Measurements from ENCODE around the gene RAC3. TPM values are rescaled to one million over a fixed set of nuclear protein-coding genes. Genes with fewer than 3 reads are reported as not detected.
A peak's percentile ranks its signal among the peaks of the same experiment; 100 is the strongest.

RAC3 gene
- total RNA-seq, result 7.4 TPM

- peak; percentile 70 for DNase-seq
These were observed at the start of gene RAC3 for GRCh38 chr17:82031303-82031884. Gene RAC3, plus strand, starts transcription at chr17:82031678. Its CDS starts 84 bp downstream, at chr17:82031762.

GRCh38 chr17:81983011-81983638, 48.4 kb upstream of the RAC3 start:
- no peak for DNase-seq

GRCh38 chr17:81983639-81984373, 47.7 kb upstream of the RAC3 start:
- DNase-seq, result no peak

GRCh38 chr17:81984773-81985410, 46.6 kb upstream of the RAC3 start:
- no peak for DNase-seq

GRCh38 chr17:81986606-81987005, 44.9 kb upstream of the RAC3 start:
- DNase-seq, result no peak

- DNase-seq, result no peak
These were observed 44.2 kb upstream of the RAC3 start for GRCh38 chr17:81987161-81987770.

GRCh38 chr17:81990836-81991683, 40.4 kb upstream of the RAC3 start:
- DNase-seq, result no peak

- DNase-seq, result peak; percentile 92
These were observed 39.7 kb upstream of the RAC3 start for GRCh38 chr17:81991684-81992305.

GRCh38 chr17:81992306-81993102, 39.0 kb upstream of the RAC3 start:
- DNase-seq, result peak; percentile 56

GRCh38 chr17:81993729-81994592, 37.5 kb upstream of the RAC3 start:
- peak; percentile 27 for DNase-seq

GRCh38 chr17:81994593-81995462, 36.6 kb upstream of the RAC3 start:
- peak; percentile 61 for DNase-seq

GRCh38 chr17:81995463-81996231, 35.8 kb upstream of the RAC3 start:
- DNase-seq, result no peak

- no peak for DNase-seq
These were observed 35.2 kb upstream of the RAC3 start for GRCh38 chr17:81996232-81996756.

GRCh38 chr17:81996757-81997441, 34.6 kb upstream of the RAC3 start:
- DNase-seq, result no peak

GRCh38 chr17:81998212-81998611, 33.3 kb upstream of the RAC3 start:
- no peak for DNase-seq

GRCh38 chr17:81998691-81999438, 32.6 kb upstream of the RAC3 start:
- DNase-seq, result no peak

Measured in tongue (tissue), 2 donors.